Measurements from ENCODE around the gene PLCG1.
A peak's percentile ranks its signal among the peaks of the same experiment; 100 is the strongest.
"Not testable (repeated sequence)": the region's sequence is repeated elsewhere in the genome, so short reads cannot be mapped to it uniquely, and the experiment has no call there.

The PLCG1 gene
- total RNA-seq: 92.0 to 653 (median 285) reads per million in 3 experiments

GRCh38 chr20:41136680-41137613 is at the start of gene PLCG1:
Gene PLCG1, plus strand, starts transcription at chr20:41137543. Its CDS starts 99 bp downstream, at chr20:41137642.
- peak; percentile 78 for DNase-seq

- DNase-seq: no peak
Observed at GRCh38 chr20:41087777-41088176, 49.6 kb upstream of the PLCG1 start.

- no peak for DNase-seq
Observed at GRCh38 chr20:41089555-41089954, 47.8 kb upstream of the PLCG1 start.

- DNase-seq: no peak
Observed at GRCh38 chr20:41091927-41092326, 45.4 kb upstream of the PLCG1 start.

- no peak for DNase-seq
Observed at GRCh38 chr20:41094353-41095055, 42.8 kb upstream of the PLCG1 start.

GRCh38 chr20:41095110-41095969 is 42.0 kb upstream of the PLCG1 start:
- DNase-seq: peak; percentile 50

GRCh38 chr20:41098703-41099250 is 38.6 kb upstream of the PLCG1 start:
- no peak for DNase-seq

GRCh38 chr20:41100001-41100480 is 37.3 kb upstream of the PLCG1 start:
- DNase-seq: no peak

GRCh38 chr20:41101660-41102059 is 35.7 kb upstream of the PLCG1 start:
- no peak for DNase-seq

GRCh38 chr20:41108531-41108930 is 28.8 kb upstream of the PLCG1 start:
- no peak for DNase-seq

GRCh38 chr20:41110012-41110411 is 27.3 kb upstream of the PLCG1 start:
- DNase-seq: no peak

GRCh38 chr20:41110930-41111577 is 26.3 kb upstream of the PLCG1 start:
- no peak for DNase-seq

GRCh38 chr20:41111578-41111951 is 25.8 kb upstream of the PLCG1 start:
- DNase-seq: no peak

GRCh38 chr20:41116282-41116956 is 20.9 kb upstream of the PLCG1 start:
- no peak for DNase-seq

- DNase-seq: not testable (repeated sequence)
Observed at GRCh38 chr20:41118159-41118558, 19.2 kb upstream of the PLCG1 start.

- no peak for DNase-seq
Observed at GRCh38 chr20:41118632-41119031, 18.7 kb upstream of the PLCG1 start.

- no peak for DNase-seq
Observed at GRCh38 chr20:41119614-41120561, 17.5 kb upstream of the PLCG1 start.

GRCh38 chr20:41121399-41121798 is 15.9 kb upstream of the PLCG1 start:
- no peak for DNase-seq

- no peak for DNase-seq
Observed at GRCh38 chr20:41123631-41124030, 13.7 kb upstream of the PLCG1 start.

- no peak for DNase-seq
Observed at GRCh38 chr20:41124451-41125094, 12.8 kb upstream of the PLCG1 start.

Data from central memory CD4-positive, alpha-beta T cell (primary cell).